ENCODE data around the gene SPI1. TPM values are rescaled to one million over a fixed set of nuclear protein-coding genes. Genes with fewer than 3 reads are reported as not detected.

SPI1 gene
- total RNA-seq, 1 experiment from 2014 or later = 0.31 TPM

- Histone ChIP-seq H3K27ac (ENCODE audit: low read length) (no peak overlapping the region), H3K4me3 (ENCODE audit: low read depth in 2 of 2, low read length in 2 of 2) (no peak overlapping the region), H3K36me3 (ENCODE audit: control insufficient read depth, insufficient read depth, low read length) (peaks cover 5% of the 10 kb centered on the region; the same call in 1 of the 2 replicates), H3K4me1 (ENCODE audit: control insufficient read depth, insufficient read depth, low read length) (no peaks in the 10 kb centered on the region), H3K27me3 (ENCODE audit: control insufficient read depth, insufficient read depth, low read length) (no peaks in the 10 kb centered on the region), H3K9me3 (ENCODE audit: control insufficient read depth, insufficient read depth, low read depth, low read length) (no peaks in the 10 kb centered on the region)
- in situ Hi-C loops (cut with HindIII; ENCODE audit: low pct_unique_long_range_greater_than_20kb, low sequenced_read_pairs) (no loop called here), intact Hi-C loops (cut with micrococcal nuclease; ENCODE audit: unreplicated experiment) (no loop called here)
- DNase-seq (ENCODE audit: low read depth, low spot score) (no peak), ATAC-seq (no peak)
- BruUV-seq (replicated peaks) = no TSS peak
- CTCF ChIA-PET = no interaction called here
- TF ChIP-seq TCF7L2 (IDR thresholded peaks at IDR 0.05; ENCODE audit: low read depth, low read length) = no peak
- TF ChIP-seq CTCF (IDR thresholded peaks at IDR 0.05) = no peak
- no peak for TF ChIP-seq POLR2AphosphoS5 (IDR thresholded peaks at IDR 0.05; ENCODE audit: low read depth, low read length)
- TF ChIP-seq REST (IDR thresholded peaks at IDR 0.05; ENCODE audit: insufficient read depth in 1 of 2, low read depth in 2 of 2, low read length in 1 of 2) = no peak
- POLR2A ChIA-PET = no interaction called here
These were observed 71.9 kb downstream of the SPI1 start for GRCh38 chr11:47306484-47306844.

GRCh38 chr11:47305734-47306483 is 72.4 kb downstream of the SPI1 start:
- Histone ChIP-seq H3K36me3 (ENCODE audit: control insufficient read depth, insufficient read depth, low read length) (peaks cover 2% of the 10 kb centered on the region; the same call in 1 of the 2 replicates), H3K27me3 (ENCODE audit: control insufficient read depth, insufficient read depth, low read length) (no peaks in the 10 kb centered on the region), H3K9me3 (ENCODE audit: control insufficient read depth, insufficient read depth, low read depth, low read length) (no peaks in the 10 kb centered on the region), H3K27ac (ENCODE audit: low read length) (no peak overlapping the region), H3K4me1 (ENCODE audit: control insufficient read depth, insufficient read depth, low read length) (no peaks in the 10 kb centered on the region), H3K4me3 (ENCODE audit: low read depth in 2 of 2, low read length in 2 of 2) (no peak overlapping the region)
- POLR2A ChIA-PET = interaction anchor here (0.6 kb wide), 1 partner anchor 67 kb away, joined by 6 read pairs; no protein-coding TSS in a partner anchor
- no TSS peak for BruUV-seq (replicated peaks)
- ATAC-seq (0 out of 2 replicates have a peak, but pooled peaks have one; percentile 26), DNase-seq (ENCODE audit: low read depth, low spot score) (no peak)
- CTCF ChIA-PET = no interaction called here
- in situ Hi-C loops (cut with HindIII; ENCODE audit: low pct_unique_long_range_greater_than_20kb, low sequenced_read_pairs) = no loop called here
- intact Hi-C loops (cut with micrococcal nuclease; ENCODE audit: unreplicated experiment) = no loop called here
- TF ChIP-seq REST (IDR thresholded peaks at IDR 0.05; ENCODE audit: insufficient read depth in 1 of 2, low read depth in 2 of 2, low read length in 1 of 2) = no peak
- TF ChIP-seq CTCF (IDR thresholded peaks at IDR 0.05) = no peak
- TF ChIP-seq TCF7L2 (IDR thresholded peaks at IDR 0.05; ENCODE audit: low read depth, low read length) = no peak
- no peak for TF ChIP-seq POLR2AphosphoS5 (IDR thresholded peaks at IDR 0.05; ENCODE audit: low read depth, low read length)
- TF ChIP-seq SIN3A (IDR thresholded peaks at IDR 0.05; ENCODE audit: borderline replicate concordance, insufficient read depth, low read depth, low read length) = no peak
